Thyroid gland (tissue), 4 donors: ENCODE results near the gene TRPC4.

ENCODE experiments used
- POLR2A ChIP-seq, 2 donors: fragments of 450-650 bp; IDR thresholded peaks; one replicate each; pipeline ENCODE4 v1.6.1; 2017; ENCODE audit warnings: antibody characterized with exemption in 2 of 2, mild to moderate bottlenecking in 2 of 2, moderate library complexity in 1 of 2
- TF ChIP-seq, protein P1 (sequence below), 6 experiments: fragments of 200-600 bp in 3 of 6; fragments of 450-650 bp in 3 of 6; sonication (generic) in 3 of 6; IDR thresholded peaks; one replicate each; pipeline ENCODE4 v1.5.1; 2016 to 2019; ENCODE audit warnings: antibody characterized with exemption in 6 of 6, mild to moderate bottlenecking in 2 of 6, inconsistent platforms in 1 of 6, moderate library complexity in 1 of 6

DNA sequence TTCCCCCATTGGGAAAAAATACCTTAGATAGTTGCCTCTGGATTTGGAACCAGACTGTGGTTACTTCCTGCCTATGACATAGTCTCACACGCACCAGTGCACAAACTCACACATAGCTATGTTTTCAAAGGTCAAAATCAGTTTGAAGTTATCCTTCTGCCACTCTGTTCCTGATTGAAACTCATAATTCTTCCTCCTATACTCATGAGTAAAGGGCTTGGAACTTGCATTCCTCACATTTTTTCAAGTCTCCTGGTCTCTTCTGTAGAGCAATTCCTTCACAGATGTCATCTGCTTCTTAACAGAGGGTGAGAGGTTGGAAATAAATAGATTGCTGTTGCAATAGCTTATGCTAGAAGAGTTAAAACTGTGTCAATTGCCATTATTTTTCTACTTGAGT, 252.4 kb downstream of the TRPC4 start:
- TF ChIP-seq, protein P1, sequence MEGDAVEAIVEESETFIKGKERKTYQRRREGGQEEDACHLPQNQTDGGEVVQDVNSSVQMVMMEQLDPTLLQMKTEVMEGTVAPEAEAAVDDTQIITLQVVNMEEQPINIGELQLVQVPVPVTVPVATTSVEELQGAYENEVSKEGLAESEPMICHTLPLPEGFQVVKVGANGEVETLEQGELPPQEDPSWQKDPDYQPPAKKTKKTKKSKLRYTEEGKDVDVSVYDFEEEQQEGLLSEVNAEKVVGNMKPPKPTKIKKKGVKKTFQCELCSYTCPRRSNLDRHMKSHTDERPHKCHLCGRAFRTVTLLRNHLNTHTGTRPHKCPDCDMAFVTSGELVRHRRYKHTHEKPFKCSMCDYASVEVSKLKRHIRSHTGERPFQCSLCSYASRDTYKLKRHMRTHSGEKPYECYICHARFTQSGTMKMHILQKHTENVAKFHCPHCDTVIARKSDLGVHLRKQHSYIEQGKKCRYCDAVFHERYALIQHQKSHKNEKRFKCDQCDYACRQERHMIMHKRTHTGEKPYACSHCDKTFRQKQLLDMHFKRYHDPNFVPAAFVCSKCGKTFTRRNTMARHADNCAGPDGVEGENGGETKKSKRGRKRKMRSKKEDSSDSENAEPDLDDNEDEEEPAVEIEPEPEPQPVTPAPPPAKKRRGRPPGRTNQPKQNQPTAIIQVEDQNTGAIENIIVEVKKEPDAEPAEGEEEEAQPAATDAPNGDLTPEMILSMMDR (IDR thresholded peaks at IDR 0.05): no peak
- TF ChIP-seq POLR2A (IDR thresholded peaks at IDR 0.05): no peak
